T47D (cell line): Measurements from ENCODE around the gene NRDE2.

Source experiments
- DNase-seq, 2 experiments: peaks; one replicate each; pipeline versions ENCODE4 v3.0.0 to v3.0.0-alpha.2; 2011 to 2012; ENCODE audit warnings: low read depth in 1 of 2, low spot score in 1 of 2
- JUND ChIP-seq: IDR thresholded peaks from 2 replicates; pipeline ENCODE4 v1.6.1; 2012; ENCODE audit warnings: low read depth
- in situ Hi-C: cut with HindIII; loops from 2 replicates; pipeline ENCODE4 v1.10.0; 2016; ENCODE audit warnings: low sequenced_read_pairs, low pct_unique_long_range_greater_than_20kb

NRDE2 gene

GRCh38 chr14:90287791-90288190 lies 44.0 kb downstream of the NRDE2 start:
- TF ChIP-seq JUND = no peak
- no peak for DNase-seq
- in situ Hi-C loops = no loop called here

- DNase-seq = no peak
- in situ Hi-C loops = no loop called here
- TF ChIP-seq JUND = no peak
Measured at GRCh38 chr14:90281756-90282155, 50.0 kb downstream of the NRDE2 start.

GRCh38 chr14:90281261-90281660 lies 50.5 kb downstream of the NRDE2 start:
- in situ Hi-C loops = no loop called here

DNA sequence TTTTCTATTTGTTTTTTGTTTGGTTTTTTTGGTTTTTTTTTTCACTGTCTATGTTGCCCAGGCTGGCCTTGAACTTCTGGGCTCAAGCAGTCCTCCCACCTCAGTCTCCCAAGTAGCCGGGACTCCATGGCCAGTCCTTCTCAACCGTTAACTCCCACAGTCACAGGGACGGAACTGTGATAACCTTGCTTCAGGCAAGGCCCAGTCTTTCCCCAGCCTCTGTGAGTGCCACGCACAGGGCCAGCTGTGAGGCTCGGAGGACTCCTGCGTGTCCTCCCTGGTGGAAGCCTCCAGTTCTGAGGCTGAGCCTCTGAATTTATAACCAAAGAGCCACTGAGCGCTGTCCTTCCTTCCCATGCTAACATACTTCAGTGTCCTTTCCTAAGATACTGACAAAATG lies 51.6 kb downstream of the NRDE2 start:
- TF ChIP-seq JUND = no peak
- DNase-seq = no peak
- in situ Hi-C loops = no loop called here

More at GRCh38 chr14:90281261-90281660, 50.5 kb downstream of the NRDE2 start:
- no peak for TF ChIP-seq JUND
- DNase-seq = no peak

GRCh38 chr14:90278199-90279175 lies 53.3 kb downstream of the NRDE2 start:
- no peak for TF ChIP-seq JUND
- no peak for DNase-seq
- in situ Hi-C loops = no loop called here

GRCh38 chr14:90277581-90278198 lies 54.1 kb downstream of the NRDE2 start:
- no peak for DNase-seq
- TF ChIP-seq JUND = no peak
- in situ Hi-C loops = no loop called here

DNA sequence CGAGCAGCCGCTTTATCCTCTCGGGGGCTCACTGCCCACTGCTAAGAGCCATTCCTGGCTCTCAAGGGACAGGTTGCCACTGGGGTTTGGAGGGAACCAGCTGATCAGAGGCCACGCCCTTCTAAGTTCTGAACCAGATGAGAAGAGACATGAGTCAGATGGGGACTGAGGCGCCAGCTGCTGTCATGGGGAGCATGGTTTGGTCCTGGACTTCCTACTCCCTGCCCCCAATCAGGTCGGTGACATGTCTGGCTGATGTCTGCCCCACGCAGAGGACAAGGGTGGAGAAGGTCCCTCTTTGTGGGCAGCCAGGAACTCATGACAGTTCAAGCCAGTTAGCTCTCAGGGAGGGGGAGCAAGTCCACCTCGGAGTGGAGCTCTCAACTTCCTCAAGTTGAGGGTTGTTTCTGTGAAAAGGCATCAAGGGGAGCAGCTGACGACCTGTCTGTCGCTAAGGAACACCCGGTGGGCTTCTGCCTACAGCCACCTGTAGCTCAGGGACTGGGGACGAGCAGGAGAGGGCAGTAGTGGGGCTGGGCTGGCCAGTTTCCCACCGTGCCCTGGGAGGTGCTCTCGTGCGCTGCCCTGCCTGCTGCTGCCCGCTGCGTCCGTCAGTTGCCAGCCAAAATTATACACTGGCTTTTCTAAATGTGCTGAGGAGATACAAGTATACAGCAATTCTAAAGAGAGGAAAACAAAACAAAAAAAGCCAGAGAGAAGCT lies 54.9 kb downstream of the NRDE2 start:
- in situ Hi-C loops = no loop called here

DNA sequence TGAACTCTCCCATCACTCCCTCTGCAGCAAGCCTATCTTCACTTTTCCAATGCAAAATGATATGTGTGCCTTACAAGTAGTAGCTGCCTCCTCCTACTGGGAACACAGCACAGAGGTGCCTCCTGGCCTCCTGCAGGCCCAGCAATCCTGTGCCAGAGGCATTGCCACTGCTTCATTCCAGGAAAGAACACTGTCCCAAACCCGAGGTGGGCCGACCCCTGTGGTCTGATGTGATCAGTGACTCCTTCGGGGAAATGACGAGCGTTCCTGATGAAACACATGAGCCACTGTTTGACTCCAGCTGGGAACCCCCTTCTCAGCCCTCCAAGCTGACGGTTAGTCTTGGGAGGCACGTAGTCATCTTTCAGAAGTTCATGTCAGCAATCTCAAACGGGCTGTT lies 55.9 kb downstream of the NRDE2 start:
- no peak for DNase-seq
- in situ Hi-C loops = no loop called here

More for the DNA sequence above, 54.9 kb downstream of the NRDE2 start:
- no peak for DNase-seq
- no peak for TF ChIP-seq JUND

GRCh38 chr14:90275458-90275814 lies 56.3 kb downstream of the NRDE2 start:
- no peak for TF ChIP-seq JUND
- no peak for DNase-seq
- in situ Hi-C loops = no loop called here

More for the DNA sequence above, 55.9 kb downstream of the NRDE2 start:
- TF ChIP-seq JUND = no peak

DNA sequence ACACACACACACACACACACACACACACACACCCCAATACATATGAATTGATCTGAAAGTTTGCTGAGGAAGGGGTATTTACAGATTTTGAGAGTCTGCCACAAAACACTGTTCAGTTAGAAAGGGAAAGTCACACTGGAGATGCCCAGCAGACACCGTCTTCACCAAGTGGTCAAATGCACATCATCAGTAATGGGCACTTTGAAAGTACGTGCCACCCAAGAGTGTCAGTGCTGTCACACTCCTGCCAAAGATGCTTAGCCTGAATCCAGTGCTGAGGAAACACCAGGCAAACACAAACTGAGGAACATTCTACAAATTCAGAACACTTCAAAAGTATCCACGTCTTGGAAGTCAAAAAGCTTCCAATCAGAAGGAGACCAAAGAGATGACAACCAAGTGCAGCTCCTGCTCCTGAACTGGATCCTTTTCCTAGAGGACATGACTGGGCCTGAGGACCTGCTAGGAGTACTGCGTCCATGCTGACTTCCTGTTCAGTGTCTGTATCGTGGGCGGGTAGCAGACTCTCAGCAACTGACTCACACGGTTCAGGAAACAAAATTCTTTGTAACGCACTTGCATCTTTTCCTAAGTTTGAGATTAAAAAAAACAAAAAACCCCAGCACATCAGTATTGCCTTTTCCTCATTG lies 56.8 kb downstream of the NRDE2 start:
- TF ChIP-seq JUND = no peak
- in situ Hi-C loops = no loop called here
- no peak for DNase-seq

GRCh38 chr14:90274019-90274418 lies 57.7 kb downstream of the NRDE2 start:
- DNase-seq = no peak
- no peak for TF ChIP-seq JUND
- in situ Hi-C loops = no loop called here

- TF ChIP-seq JUND = no peak
- DNase-seq = no peak
- in situ Hi-C loops = no loop called here
Measured at GRCh38 chr14:90273532-90273931, 58.2 kb downstream of the NRDE2 start.
